GM18951 (cell line): Measurements from ENCODE around the gene SIGLEC1.

Source experiments
- POLR2A ChIP-seq: IDR thresholded peaks from 4 replicates; pipeline ENCODE4 v1.6.1; 2011; ENCODE audit warnings: mild to moderate bottlenecking; ENCODE audit not compliant: insufficient read length, insufficient read depth; ENCODE audit errors: extremely low read depth
- in situ Hi-C: fragments of 300-500 bp; cut with MboI; formaldehyde crosslinking; loops from one replicate; pipeline ENCODE4 v1.12.0; 2022; ENCODE audit warnings: low sequenced_read_pairs, mixed read lengths, inconsistent platforms; ENCODE audit not compliant: unreplicated experiment

Gene SIGLEC1

GRCh38 chr20:3679749-3680700 lies 32.4 kb downstream of the SIGLEC1 start:
- TF ChIP-seq POLR2A = no peak
- in situ Hi-C loops = no loop called here

- no peak for TF ChIP-seq POLR2A
- in situ Hi-C loops = no loop called here
Measured at GRCh38 chr20:3678856-3679720, 33.3 kb downstream of the SIGLEC1 start.

DNA sequence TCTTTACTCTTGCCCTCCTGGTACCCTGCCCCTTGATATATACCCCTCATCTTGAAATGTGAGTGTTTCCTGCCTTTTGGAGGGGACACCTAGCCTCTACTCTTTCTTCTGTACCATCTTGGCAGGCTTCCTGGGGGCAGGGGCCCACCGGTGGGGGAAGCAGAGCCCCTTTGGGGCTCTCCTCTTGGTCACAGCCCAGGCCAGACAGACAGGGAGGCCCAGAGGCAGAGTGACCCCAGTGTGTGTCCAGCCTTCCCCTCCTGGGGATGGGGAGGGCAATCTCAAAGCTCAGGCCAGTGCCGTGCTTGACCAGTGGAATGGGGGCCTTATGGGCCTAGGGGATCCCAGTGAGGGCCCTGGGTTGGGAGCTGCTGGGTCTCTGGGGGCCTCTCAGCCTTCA lies 34.2 kb downstream of the SIGLEC1 start:
- in situ Hi-C loops = no loop called here
- TF ChIP-seq POLR2A = no peak

DNA sequence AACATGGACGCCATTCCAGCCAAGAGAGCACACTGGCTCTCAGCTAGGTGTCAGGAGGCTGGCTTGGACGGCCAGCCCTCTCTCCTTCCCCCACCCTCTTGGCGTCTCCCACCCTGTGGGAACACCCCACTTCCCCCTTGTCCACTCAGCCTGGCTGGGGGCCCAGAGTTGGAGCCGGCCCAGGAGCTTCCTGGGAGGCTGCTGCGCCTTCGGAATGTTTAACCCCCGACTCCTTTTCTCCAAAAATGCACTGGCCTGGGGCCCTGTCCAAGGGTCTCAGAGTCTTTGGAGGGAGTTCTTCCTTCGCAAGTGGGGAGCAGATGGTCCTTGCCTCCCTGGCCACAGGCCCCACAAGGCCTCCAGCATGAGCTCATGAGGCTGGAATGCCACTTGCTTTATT lies 34.7 kb downstream of the SIGLEC1 start:
- in situ Hi-C loops = no loop called here
- TF ChIP-seq POLR2A = no peak

DNA sequence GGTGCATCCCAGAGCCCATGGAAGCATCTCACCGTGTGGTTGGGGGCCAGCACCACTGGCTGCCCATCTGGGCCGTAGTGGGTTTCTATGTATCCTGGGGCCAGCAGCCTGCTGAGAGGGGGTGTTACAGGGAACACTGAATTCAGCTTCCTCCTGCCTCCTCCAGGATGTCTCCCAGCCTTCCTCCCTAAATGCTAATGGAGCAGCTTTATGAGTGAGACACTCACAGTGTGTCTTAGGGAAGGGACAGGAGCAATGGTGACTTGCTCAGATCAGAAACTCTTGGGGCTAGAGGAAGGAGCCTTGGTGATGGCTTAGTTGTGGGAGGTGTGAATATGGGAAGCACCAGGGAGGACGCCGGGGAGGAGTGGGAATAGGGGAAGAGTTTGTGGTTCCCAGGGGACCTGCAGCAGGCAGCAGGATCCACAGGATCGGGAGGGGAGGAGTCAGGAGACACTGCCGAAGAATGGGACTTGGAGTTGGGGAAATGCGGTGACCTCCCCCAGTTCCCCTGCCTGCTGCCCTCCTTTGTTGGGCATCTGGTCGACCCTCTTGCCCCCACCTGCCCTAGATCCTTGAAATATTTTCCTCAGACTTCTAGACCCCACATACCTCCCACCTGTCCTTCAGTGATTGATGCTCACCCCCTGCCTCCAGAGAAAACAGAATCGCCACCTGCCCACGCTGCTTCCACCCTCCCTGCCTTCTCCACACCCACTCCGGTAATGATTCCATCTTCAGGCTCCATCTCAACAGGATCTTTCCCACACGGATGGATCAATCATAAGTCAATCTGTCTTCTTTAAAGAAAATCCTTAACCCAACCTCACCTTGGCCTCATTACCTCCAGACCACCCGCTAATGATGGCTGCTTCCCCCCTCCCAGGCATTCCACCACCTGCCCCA lies 37.2 kb downstream of the SIGLEC1 start:
- in situ Hi-C loops = no loop called here
- TF ChIP-seq POLR2A = no peak

DNA sequence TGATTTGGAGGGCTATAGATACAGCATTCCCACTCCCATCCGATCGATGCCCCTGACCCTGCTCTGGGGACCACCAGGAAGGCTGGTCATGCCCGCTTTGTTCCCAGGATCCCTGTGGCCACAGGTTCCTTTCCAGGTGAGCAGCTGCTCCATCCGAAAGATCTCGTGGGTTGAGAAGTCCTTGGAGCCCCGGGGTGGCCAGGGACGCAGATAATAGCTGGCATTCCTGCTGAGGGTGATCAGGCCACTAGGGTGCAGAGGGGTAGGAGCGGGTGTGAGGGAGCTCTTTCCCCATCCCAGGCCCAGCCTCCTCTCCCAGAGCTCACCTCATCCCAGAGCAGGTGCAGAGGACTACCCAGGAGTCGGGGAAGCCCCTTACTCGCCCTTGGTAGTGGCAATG lies 38.0 kb downstream of the SIGLEC1 start:
- in situ Hi-C loops = no loop called here
- TF ChIP-seq POLR2A = no peak

DNA sequence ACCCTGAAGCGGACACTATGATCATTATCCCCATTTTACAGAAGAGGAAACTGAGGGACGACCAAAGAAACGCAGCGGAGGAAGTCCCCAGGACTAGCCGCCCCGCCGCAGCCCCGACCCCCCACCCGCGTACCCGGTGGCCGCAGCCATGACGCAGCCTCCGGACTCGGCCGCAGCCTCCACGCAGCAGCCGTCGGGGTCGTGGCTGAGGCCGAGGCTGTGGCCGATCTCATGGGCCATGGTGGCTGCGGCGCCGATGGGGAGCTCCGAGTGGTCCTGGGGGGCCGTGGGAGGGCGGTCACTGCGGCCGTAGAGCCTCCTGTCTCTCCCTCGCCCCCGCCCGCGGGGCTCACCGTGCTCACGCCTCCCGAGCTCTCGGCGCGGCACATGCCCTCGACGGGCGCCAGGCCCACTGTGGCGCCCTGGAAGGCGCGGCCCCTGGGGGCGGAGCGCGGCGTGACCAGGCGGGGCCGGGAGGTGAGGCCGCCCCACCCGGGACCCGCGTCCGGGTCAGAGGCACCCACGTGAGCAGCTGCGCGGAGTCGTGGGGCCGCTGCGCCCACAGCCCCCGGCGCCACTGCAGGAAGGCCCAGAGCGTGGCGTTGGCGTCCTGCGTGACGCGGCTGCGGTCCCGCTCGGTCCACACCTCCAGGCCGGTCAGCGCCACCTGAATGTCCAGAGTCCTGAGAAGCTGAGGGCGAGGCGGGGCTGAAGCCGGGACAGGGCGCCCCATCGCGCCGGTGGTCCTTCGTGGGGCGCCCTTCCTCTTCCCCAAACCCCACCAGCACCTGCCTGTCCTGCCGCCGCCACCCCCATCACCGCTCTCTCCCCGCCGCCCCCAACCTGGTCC lies 39.0 kb downstream of the SIGLEC1 start:
- no peak for TF ChIP-seq POLR2A
- in situ Hi-C loops = no loop called here

DNA sequence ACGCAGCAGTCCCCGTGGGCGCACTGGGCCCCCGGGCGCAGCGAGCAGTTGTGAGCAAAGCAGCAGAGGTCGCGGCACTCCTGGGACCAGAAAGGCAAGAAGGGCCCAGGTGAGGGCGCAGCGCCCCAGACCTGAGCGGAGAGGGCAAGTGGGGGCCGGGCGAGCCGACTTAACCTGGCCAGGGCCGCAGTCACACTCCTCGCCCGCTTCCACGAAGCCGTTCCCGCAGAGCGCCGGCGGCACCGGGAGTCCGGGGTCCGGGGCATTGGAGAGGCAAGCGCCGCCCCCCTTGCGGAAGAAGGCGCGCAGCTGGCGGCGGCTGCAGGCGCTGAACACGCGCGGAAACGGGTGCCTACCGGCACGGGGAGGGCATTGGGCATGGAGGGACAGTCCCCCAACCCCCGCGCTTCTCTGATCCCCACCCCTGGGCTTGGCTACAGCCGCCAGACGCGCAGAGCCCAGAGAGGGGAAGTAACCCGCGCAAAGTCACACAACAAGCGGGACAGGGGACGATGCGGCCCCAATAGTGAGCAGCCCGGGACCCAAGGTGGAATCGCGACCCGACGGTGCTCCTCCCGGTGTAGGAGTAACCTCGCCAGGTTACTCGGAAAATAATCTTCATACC lies 39.7 kb downstream of the SIGLEC1 start:
- TF ChIP-seq POLR2A = no peak
- in situ Hi-C loops = no loop called here

DNA sequence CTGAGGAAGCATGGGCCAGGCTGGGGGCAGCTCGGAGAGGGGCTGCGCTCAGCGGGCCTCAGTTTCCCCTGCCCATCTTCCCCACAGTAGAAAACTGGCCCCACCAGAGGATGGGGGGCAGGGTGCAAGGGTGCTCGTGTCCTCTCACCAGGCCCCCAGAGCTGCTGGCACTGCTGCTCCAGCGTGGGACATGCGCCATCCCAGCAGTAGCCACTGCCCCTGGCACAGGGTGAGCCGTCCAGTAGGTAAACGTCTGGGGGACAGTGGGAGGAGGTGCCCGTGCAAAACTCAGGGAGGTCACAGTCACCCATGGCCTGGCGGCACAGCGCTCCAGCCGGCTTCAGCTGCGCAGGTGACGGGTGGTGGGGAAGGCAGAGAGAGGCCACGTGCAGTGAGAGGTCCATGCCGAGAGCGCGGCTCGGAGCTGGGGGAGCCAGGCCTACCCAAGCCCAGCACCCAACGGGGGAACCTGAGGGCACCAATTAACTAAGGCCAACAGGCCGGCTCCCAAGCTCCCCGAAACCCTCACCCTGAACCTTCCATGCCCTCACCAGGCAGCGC lies 40.3 kb downstream of the SIGLEC1 start:
- no peak for TF ChIP-seq POLR2A
- in situ Hi-C loops = no loop called here

DNA sequence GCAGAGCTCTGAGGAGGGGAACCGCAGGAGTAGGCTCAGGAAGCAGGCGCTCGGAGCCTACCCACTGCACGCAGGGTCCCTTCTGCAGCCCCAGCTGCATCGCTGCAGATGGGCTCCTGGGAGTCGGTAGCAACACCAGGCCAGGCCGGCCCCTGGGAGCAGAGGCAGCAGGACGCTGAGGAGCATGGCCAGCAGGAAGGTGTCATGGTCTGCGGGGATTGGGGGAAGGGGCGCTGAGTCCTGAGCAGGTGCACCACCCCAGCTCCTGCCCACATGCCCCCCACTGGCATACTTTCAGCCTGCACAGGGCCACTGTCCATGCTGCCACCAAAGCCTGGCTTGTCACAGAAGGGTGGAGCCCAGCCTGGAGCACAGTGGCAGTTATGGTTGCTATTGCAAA lies 41.5 kb downstream of the SIGLEC1 start:
- in situ Hi-C loops = no loop called here
- TF ChIP-seq POLR2A = no peak

DNA sequence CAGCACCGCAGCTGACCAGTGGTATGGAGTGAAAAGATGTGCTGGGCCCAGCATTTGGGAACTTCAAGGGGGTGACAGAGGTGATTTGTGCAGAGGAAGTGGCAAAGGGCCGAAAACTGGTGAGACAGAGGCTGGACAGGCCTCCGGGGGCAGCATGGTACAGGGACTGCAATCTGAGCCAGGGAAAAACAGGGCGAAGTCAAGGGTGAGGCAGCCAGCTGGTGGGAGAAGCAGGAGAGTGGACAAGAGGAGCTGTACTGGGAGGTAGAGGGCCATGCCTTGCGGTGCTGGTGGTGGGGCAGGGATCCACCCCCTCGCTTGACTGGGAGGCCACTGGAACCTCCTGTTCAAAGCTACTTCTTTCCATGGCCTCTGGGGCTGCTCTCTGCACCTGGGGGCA lies 41.9 kb downstream of the SIGLEC1 start:
- in situ Hi-C loops = no loop called here
- TF ChIP-seq POLR2A = no peak

DNA sequence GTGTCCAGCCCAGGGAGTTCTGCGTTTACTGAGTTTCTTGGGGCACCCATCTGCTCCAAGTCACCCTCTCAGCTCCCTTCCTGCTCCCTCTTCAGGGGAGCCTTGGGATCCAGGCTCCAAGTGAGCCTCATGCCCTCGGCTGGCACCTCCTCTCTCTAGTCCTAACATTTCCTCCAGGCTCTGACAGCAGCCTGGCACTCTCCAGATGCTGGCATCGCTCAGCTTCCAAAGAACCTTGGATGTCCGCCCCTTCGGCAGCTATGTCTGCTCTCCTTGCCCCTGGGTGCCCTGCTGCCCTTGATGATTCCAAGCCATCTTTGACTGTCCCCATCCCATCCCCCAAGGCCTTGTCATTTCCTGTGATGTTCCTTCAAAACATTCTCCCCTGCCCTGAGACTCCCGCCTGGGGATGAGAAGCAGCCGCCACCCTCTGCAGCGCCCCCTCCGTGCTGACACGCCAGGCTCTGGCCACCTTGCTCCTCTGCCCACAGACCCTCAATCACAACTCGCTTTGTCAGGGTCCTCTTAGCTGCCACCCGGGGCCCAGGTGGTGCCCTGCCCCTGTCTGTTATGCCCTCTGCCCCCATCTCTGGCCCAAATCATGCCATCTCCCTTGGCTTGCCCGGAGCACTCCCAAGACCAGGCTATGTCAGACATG lies 42.6 kb downstream of the SIGLEC1 start:
- in situ Hi-C loops = no loop called here
- TF ChIP-seq POLR2A = no peak
